Fibroblast of gingiva (primary cell): ENCODE results near the gene EGR4.

ENCODE experiments used
- DNase-seq: peaks from one replicate; pipeline ENCODE4 v3.0.0-alpha.2; 2011; ENCODE audit warnings: low read depth

The EGR4 gene

GRCh38 chr2:73290049-73290839, 3.1 kb downstream of the EGR4 start:
- DNase-seq = peak; percentile 14

DNA sequence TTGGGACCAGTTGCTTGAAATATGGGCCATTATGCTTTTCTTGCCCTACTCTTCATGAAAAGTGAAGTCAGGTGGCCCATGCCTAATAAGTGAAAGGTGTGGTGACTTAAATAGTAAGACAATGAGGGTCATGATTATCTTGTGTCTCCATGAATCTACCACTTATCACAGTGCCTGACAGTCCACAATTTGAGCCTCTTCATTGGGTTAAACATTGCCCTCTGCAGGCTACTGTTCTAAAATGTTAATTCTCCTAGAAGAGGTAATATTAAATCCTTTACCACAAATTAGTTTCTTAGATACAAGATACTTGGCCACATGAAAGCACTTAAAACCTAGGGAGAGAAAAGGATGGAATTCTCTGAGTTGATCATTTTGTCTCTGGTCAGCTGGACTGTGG, 4.0 kb downstream of the EGR4 start:
- DNase-seq = no peak

GRCh38 chr2:73286134-73286655, 7.2 kb downstream of the EGR4 start:
- no peak for DNase-seq

- DNase-seq = no peak
Measured at GRCh38 chr2:73285159-73285739, 8.1 kb downstream of the EGR4 start.

DNA sequence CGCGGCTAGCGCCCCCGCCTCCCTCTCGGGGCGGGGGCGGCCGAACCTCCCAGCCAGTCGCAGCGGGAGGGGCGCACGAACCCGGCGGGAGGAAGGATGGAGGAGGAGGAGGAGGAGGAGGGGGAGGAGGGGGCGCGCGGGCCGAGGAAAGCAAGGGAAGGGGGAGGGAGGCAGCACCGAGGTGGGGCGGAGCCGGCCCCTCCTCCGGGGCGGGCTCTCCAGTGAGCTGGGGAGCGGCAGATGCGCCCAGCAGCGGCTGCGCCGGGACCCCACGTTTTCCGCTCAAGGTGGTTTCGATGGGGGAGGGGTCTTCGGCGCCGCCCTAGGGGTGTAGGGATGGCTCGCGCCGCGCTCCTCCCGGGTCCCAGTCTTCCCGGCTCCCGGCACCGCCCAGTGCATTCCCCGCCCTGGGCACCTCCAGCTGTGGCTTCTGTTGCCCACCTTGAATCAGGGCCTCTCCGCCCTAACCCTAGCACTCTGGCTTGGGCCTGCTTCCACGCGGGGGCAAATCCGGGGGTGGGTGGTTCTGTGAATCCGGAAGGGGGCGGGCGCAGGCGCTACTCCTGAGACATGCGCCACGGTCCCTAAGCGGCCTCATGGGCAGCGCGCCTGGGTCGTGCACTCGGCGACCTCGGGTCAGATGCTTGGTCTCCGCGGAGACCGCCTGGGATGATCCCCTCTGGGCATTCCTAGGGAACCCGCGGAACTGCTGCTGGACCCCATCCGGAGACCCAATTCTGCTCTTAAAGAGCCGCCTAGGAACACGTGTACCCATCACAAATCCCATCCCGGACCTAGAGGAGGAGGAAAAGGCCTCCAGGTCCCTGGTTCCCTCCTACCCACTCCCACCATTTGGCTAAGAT, 8.8 kb downstream of the EGR4 start, which contains the start of gene FBXO41:
Gene FBXO41, minus strand, starts transcription at position 183 of the 863 bp plus-strand sequence. CDS start 14,848 bp downstream, outside the sequence.
- DNase-seq = peak; percentile 28

GRCh38 chr2:73283545-73284295, 9.6 kb downstream of the EGR4 start:
- no peak for DNase-seq

DNA sequence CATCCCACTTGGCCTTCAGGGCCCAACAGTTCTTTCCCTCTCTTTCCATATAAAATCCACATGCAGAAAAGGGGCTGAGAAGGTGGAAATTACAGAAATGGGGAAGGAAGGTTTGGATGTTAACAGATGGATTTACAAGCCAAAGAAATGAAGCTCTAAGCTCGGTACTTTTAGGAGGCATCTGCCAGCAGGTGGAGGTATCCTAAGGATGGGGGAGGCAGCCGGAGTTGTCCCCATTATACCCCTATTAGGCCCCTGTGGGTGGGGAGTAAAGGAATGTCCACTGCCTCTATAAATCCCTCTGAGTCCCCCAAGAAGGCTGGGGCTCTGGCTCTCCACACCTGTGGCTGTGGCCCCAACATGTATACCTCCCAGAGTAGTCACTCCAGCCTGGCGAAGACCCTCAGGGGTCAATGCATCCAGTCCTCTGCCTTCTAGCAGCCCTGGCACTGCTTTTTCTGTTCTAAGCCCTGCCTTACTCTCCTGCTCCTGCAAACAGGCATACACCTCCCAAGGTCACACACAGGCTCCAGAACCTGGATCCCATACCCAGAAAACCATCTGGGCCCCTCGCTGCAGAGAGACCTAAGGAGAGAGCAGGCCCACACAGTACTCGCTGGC, 10.3 kb downstream of the EGR4 start:
- DNase-seq = no peak

GRCh38 chr2:73281244-73281643, 12.1 kb downstream of the EGR4 start:
- no peak for DNase-seq

GRCh38 chr2:73279852-73280251, 13.5 kb downstream of the EGR4 start:
- DNase-seq = no peak

- no peak for DNase-seq
Measured at GRCh38 chr2:73272270-73272669, 21.1 kb downstream of the EGR4 start.

GRCh38 chr2:73269686-73270465, 23.5 kb downstream of the EGR4 start:
- DNase-seq = no peak

DNA sequence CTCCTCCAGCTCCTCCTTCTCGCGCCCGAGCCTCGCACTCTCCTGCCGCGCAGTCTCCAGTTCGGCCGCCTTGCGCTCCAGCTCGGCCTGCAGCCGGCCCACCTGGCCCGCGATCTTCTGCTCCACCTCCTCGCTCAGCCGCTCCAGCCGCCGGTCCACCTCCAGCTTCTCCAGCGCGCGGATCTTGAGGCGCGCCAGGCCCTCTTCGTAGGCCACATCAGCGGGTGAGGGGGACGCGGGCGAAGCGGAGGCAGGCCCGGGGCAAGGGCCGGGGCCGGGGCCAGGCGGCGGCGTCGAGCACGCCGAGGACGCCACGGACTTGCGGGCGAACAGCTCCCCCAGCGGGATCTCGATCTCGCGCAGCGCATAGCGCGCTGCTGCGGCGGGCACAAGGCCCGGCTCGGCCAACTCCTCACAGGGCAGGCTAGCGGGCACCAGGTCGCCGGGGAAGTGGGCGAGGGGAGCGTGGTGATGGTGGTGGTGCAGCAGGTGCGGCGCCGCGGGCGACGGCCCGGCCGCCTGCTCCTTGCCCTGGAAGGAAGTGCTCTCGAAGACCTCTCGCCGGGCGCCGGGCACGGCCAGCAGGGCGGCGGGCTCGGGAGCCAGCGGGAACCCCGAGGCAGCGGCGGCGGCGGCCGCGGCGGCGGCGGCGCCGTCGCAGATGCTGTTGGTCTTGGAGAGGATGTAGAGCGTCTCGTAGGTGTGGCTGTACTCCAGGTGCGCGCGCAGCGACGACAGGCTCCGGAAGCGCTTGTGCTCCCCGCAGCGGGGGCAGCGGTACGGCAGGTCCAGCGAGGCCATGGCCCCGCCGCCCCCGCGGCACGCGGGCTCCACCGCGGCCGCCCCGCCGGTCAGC, 24.3 kb downstream of the EGR4 start:
- DNase-seq = no peak

DNA sequence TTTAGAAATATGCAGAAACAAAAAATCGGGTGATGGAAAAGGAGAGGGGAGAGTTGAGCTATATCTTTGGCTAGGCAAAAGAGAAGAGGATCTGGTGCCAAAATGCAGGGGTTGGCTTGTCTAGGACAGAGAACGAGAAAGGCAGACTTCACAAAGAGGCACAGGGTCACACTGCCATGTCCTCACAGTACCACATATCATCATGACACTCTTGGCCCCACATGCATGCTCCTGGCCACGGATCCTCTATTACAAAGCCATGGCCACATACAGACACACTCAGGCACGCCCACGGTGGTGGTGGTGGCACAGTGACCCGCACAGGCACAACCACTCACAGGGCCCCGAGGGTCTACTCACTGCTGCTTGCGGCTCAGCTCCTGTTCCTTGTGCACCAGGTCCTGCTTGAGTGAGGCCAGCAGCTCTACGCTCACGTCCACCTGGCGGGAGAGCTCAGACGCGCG, 24.9 kb downstream of the EGR4 start:
- DNase-seq = no peak

DNA sequence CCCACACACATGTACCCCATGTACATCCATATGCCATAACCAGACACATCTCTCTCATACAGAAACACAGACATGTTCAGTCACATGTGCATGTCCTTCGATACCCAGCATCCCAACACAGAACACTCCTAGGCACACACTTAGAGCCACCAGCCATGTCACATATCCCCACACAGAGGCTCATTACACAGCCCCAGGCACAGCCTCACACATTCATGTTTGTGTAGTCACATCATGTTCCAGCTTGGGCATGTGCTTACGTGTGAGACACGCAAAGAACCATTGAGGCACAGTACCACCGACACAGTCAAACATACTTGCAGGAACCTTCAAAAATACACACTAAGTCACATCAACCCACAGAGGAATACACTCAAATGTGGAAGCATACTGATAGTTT, 26.3 kb downstream of the EGR4 start:
- DNase-seq = no peak

DNA sequence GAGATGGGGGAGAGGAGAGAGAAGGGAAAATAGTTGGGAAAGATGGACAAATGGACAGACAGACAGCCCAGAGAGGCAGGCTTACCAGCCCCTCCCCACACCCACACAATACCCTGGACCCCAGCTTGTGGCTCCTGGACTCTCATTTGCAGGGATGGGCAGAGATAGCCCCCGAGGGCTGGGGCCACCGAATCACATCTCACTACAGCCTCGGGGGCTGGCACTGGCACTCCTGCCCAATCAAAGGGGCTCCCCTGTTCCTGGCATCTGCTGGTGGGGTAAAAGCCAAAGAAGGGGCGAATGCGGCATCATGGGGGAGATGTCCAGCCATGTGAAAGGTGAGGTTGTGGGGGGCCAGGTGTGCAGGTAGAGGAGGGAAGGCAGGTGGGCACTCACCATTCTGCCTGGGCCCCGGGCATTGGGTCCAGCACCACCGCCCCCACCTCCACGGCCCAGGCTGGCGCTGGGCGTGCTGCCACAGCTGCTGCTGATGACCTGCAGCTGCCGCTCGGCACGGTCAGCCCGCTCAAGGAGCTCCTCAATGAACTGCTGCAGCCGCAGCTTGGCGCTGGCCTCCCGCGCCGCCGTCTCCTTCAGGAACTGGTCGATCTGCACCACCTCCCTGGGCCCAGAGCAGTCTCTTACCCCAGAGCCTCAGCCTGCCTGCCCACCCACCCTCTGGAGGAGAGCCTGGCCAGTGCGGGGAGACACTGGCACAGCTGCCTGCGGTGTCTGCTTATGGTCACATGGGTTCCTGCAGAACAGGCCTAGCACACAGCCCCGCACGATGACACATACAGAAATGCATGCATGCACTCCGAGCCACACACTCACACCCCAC, 27.1 kb downstream of the EGR4 start:
- DNase-seq = no peak

DNA sequence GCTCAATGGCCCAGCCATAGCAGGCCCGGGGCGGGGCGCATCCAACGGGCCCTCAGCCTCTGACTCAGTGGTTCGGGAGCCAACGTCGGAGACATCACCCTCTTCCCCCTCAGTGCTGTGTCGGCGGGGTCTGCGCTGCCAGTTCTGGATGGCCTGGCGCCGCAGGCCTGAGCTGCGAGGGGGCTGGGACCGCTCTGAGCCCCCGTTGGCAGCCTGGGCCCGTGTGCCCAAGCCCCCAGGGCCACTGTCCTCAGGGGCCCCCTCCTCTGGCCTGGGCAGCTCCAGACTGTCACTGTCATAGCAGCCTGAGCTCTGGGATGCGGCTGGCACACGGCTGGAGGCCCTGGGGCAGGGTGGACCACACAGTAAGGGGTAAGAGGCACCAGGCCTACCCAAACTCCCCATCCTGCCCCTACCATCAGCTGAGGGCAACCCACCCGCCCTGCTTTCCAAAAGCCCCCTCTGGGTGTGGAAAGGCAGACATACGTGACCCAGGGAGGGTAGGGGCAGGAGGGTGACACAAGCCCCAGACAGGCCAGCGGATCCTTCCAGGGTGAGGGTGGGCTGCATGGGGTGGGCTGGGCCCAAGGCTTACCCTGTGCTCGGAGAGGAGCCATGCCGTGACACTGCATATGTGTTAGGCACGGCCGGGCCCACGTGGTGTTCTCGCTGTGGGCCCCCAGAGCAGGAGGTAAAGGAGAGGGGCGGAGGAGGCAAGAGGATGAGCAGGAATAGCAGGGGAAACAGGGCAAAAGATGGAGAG, 27.9 kb downstream of the EGR4 start:
- DNase-seq = no peak

- DNase-seq = no peak
Measured at GRCh38 chr2:73264783-73265182, 28.6 kb downstream of the EGR4 start.

- no peak for DNase-seq
Measured at GRCh38 chr2:73264332-73264606, 29.1 kb downstream of the EGR4 start.
